ENCODE measurements around the gene SERPINB2.
"Not testable (repeated sequence)": the region's sequence is repeated elsewhere in the genome, so short reads cannot be mapped to it uniquely, and the experiment has no call there.

Gene SERPINB2

GRCh38 chr18:63928331-63928730 is 40.8 kb downstream of the SERPINB2 start:
- Histone ChIP-seq H3K27ac (ENCODE audit: low read depth, low read length, poor library complexity, severe bottlenecking) (no peak overlapping the region), H3K27me3 (ENCODE audit: insufficient read depth, low read length) (no peaks in the 10 kb centered on the region), H3K4me3 (ENCODE audit: low read depth, low read length, poor library complexity, severe bottlenecking) (no peak overlapping the region), H3K9me3 (ENCODE audit: low read length) (no peaks in the 10 kb centered on the region), H3K4me2 (ENCODE audit: low read length) (no peak overlapping the region), H3K79me2 (ENCODE audit: insufficient read depth, low read length) (no peaks in the 10 kb centered on the region), H3K9ac (ENCODE audit: low read length) (no peak overlapping the region), H3F3A (ENCODE audit: insufficient read depth, low read length) (no peaks in the 10 kb centered on the region), H2AFZ (ENCODE audit: low read length) (no peak overlapping the region), H4K20me1 (ENCODE audit: insufficient read depth, low read length) (no peaks in the 10 kb centered on the region), H3K9me2 (ENCODE audit: low read depth, low read length) (no peaks in the 10 kb centered on the region), H3K4me1 (ENCODE audit: insufficient read depth, low read length, severe bottlenecking) (no peaks in the 10 kb centered on the region), H3K36me3 (ENCODE audit: insufficient read depth, low read length) (no peaks in the 10 kb centered on the region)
- TF ChIP-seq EZH2 (IDR thresholded peaks at IDR 0.05; ENCODE audit: borderline replicate concordance, low read length) = no peak
- no peak for TF ChIP-seq CTCF (IDR thresholded peaks at IDR 0.05; ENCODE audit: low read length)

GRCh38 chr18:63929369-63929768 is 41.9 kb downstream of the SERPINB2 start:
- H3K9me2 ChIP-seq (ENCODE audit: low read depth, low read length); H3K27ac ChIP-seq (ENCODE audit: low read depth, low read length, poor library complexity, severe bottlenecking); H4K20me1 ChIP-seq (ENCODE audit: insufficient read depth, low read length); H3K9ac ChIP-seq (ENCODE audit: low read length); H3K4me2 ChIP-seq (ENCODE audit: low read length); H3F3A ChIP-seq (ENCODE audit: insufficient read depth, low read length); H3K4me3 ChIP-seq (ENCODE audit: low read depth, low read length, poor library complexity, severe bottlenecking); H3K9me3 ChIP-seq (ENCODE audit: low read length); H3K27me3 ChIP-seq (ENCODE audit: insufficient read depth, low read length); H3K79me2 ChIP-seq (ENCODE audit: insufficient read depth, low read length); H2AFZ ChIP-seq (ENCODE audit: low read length); H3K4me1 ChIP-seq (ENCODE audit: insufficient read depth, low read length, severe bottlenecking); H3K36me3 ChIP-seq (ENCODE audit: insufficient read depth, low read length): not testable (repeated sequence)

- Histone ChIP-seq H3K27ac (ENCODE audit: low read depth, low read length, poor library complexity, severe bottlenecking) (no peak overlapping the region), H3K4me2 (ENCODE audit: low read length) (no peak overlapping the region), H4K20me1 (ENCODE audit: insufficient read depth, low read length) (no peaks in the 10 kb centered on the region), H3K9me2 (ENCODE audit: low read depth, low read length) (no peaks in the 10 kb centered on the region), H3K36me3 (ENCODE audit: insufficient read depth, low read length) (no peaks in the 10 kb centered on the region), H2AFZ (ENCODE audit: low read length) (no peak overlapping the region), H3K79me2 (ENCODE audit: insufficient read depth, low read length) (no peaks in the 10 kb centered on the region), H3F3A (ENCODE audit: insufficient read depth, low read length) (no peaks in the 10 kb centered on the region), H3K4me3 (ENCODE audit: low read depth, low read length, poor library complexity, severe bottlenecking) (no peak overlapping the region), H3K4me1 (ENCODE audit: insufficient read depth, low read length, severe bottlenecking) (no peaks in the 10 kb centered on the region), H3K9me3 (ENCODE audit: low read length) (no peaks in the 10 kb centered on the region), H3K27me3 (ENCODE audit: insufficient read depth, low read length) (no peaks in the 10 kb centered on the region), H3K9ac (ENCODE audit: low read length) (no peak overlapping the region)
- TF ChIP-seq EZH2 (IDR thresholded peaks at IDR 0.05; ENCODE audit: borderline replicate concordance, low read length) (no peak), CTCF (IDR thresholded peaks at IDR 0.05; ENCODE audit: low read length) (no peak)
These were observed 43.4 kb downstream of the SERPINB2 start for GRCh38 chr18:63930773-63931354.

- Histone ChIP-seq H3K9me3 (ENCODE audit: low read length) (no peaks in the 10 kb centered on the region), H3K9me2 (ENCODE audit: low read depth, low read length) (no peaks in the 10 kb centered on the region), H3K4me1 (ENCODE audit: insufficient read depth, low read length, severe bottlenecking) (no peaks in the 10 kb centered on the region), H3K79me2 (ENCODE audit: insufficient read depth, low read length) (no peaks in the 10 kb centered on the region), H4K20me1 (ENCODE audit: insufficient read depth, low read length) (no peaks in the 10 kb centered on the region), H3K4me3 (ENCODE audit: low read depth, low read length, poor library complexity, severe bottlenecking) (no peak overlapping the region), H3K4me2 (ENCODE audit: low read length) (no peak overlapping the region), H3K27me3 (ENCODE audit: insufficient read depth, low read length) (no peaks in the 10 kb centered on the region), H3K9ac (ENCODE audit: low read length) (no peak overlapping the region), H3F3A (ENCODE audit: insufficient read depth, low read length) (no peaks in the 10 kb centered on the region), H2AFZ (ENCODE audit: low read length) (no peak overlapping the region), H3K36me3 (ENCODE audit: insufficient read depth, low read length) (no peaks in the 10 kb centered on the region), H3K27ac (ENCODE audit: low read depth, low read length, poor library complexity, severe bottlenecking) (no peak overlapping the region)
- TF ChIP-seq EZH2 (IDR thresholded peaks at IDR 0.05; ENCODE audit: borderline replicate concordance, low read length) = no peak
- TF ChIP-seq CTCF (IDR thresholded peaks at IDR 0.05; ENCODE audit: low read length) = peak; percentile 65
These were observed 48.8 kb downstream of the SERPINB2 start for GRCh38 chr18:63936156-63936931.
